Memory B cell (primary cell): ENCODE results near the gene TNFAIP3.

ENCODE experiments used
- ATAC-seq: fragments of 150-1000 bp; cut with Tn5 transposase; 2 replicates; pipeline ENCODE4 v1.10.0; 2021; ENCODE audit warnings: low read depth, mild to moderate bottlenecking, moderate library complexity
- DNase-seq, 2 donors: peaks; one replicate each; pipeline ENCODE4 v3.0.0; 2022; ENCODE audit warnings: low spot score in 2 of 2
- H3K27ac Mint-ChIP-seq: one replicate; pipeline ENCODE4 v1.8.0; 2022; ENCODE audit warnings: mild to moderate bottlenecking, moderate library complexity, mixed read lengths
- H3K27me3 Mint-ChIP-seq: one replicate; pipeline ENCODE4 v1.8.0; 2022; ENCODE audit warnings: mixed read lengths
- H3K36me3 Mint-ChIP-seq: one replicate; pipeline ENCODE4 v1.8.0; 2022; ENCODE audit warnings: mild to moderate bottlenecking, mixed read lengths
- H3K4me1 Mint-ChIP-seq: one replicate; pipeline ENCODE4 v1.8.0; 2022; ENCODE audit warnings: mixed read lengths
- H3K4me3 Mint-ChIP-seq: one replicate; pipeline ENCODE4 v1.8.0; 2022; ENCODE audit warnings: mild to moderate bottlenecking, moderate library complexity, mixed read lengths
- H3K9me3 Mint-ChIP-seq: one replicate; pipeline ENCODE4 v1.8.0; 2022; ENCODE audit warnings: mixed read lengths

The TNFAIP3 gene

GRCh38 chr6:137866914-137867684 is at the start of gene TNFAIP3:
TSS of gene TNFAIP3 (plus strand) at chr6:137867259. CDS start at chr6:137871228, 3,969 bp downstream.
- Mint-ChIP-seq H3K9me3 (no peaks in the 10 kb centered on the region), H3K27me3 (no peaks in the 10 kb centered on the region), H3K36me3 (peaks cover 1% of the 10 kb centered on the region), H3K4me1 (peaks cover 34% of the 10 kb centered on the region), H3K4me3 (peak within 1 kb of the TSS; percentile 89), H3K27ac (peak within 1 kb of the TSS; percentile 97)
- ATAC-seq, result peak; percentile 75
- peak; percentile 96 to 97 for DNase-seq

DNA sequence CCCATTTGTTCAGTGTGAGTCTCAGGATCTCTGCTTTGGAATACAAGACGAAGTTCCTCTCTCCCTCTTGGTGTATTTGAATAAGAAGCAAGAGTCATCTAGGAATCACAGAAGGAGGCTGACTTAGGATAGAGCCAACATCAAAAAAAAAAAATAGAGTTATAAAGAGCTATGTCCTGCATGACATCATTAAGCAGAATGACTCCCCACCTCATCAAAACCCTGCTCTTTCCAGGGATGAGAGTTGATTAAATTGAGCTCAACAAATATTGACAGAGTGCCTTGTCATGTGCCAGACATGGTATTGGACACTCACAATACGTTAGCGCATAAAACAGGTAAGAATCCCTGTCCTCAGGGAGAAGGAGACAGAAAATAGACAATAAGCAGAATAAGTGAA is 48.6 kb upstream of the TNFAIP3 start:
- no peaks in the 10 kb centered on the region for H3K27me3 Mint-ChIP-seq

DNA sequence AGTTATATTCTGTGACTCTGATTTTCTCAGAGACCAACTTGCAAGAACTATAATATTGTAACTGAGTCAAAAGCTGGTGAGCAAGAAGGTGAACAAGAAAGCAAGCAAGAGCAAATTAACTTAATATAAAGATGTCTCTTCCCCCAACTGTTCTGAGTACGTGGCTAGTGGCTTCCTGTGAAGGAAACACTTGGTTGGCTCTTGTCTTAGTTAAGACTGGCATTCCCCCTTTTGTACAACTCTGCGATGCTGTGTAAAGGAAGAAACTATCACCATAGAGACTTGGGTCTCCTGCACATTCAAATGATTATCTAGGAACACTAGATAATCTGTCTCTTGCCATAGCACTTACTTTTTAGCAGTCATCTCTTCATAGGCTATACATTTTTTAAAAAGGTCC is 47.3 kb upstream of the TNFAIP3 start:
- DNase-seq (no peak), ATAC-seq (peak; percentile 96)
- Mint-ChIP-seq H3K27ac (peak overlapping the region; percentile 60), H3K9me3 (no peaks in the 10 kb centered on the region), H3K36me3 (no peaks in the 10 kb centered on the region), H3K4me3 (no peak overlapping the region), H3K4me1 (peaks cover 18% of the 10 kb centered on the region), H3K27me3 (no peaks in the 10 kb centered on the region)

More for the DNA sequence above, 48.6 kb upstream of the TNFAIP3 start:
- DNase-seq, result no peak
- H3K4me3 Mint-ChIP-seq, result no peak overlapping the region
- H3K27ac Mint-ChIP-seq, result peak overlapping the region; percentile 60
- no peaks in the 10 kb centered on the region for H3K9me3 Mint-ChIP-seq
- peaks cover 18% of the 10 kb centered on the region for H3K4me1 Mint-ChIP-seq
- H3K36me3 Mint-ChIP-seq, result no peaks in the 10 kb centered on the region
- no peak for ATAC-seq

GRCh38 chr6:137820425-137820824 is 46.6 kb upstream of the TNFAIP3 start:
- peaks cover 18% of the 10 kb centered on the region for H3K4me1 Mint-ChIP-seq
- H3K4me3 Mint-ChIP-seq, result no peak overlapping the region
- no peaks in the 10 kb centered on the region for H3K9me3 Mint-ChIP-seq
- H3K27me3 Mint-ChIP-seq, result no peaks in the 10 kb centered on the region
- DNase-seq, result no peak
- no peaks in the 10 kb centered on the region for H3K36me3 Mint-ChIP-seq
- H3K27ac Mint-ChIP-seq, result peak overlapping the region; percentile 60
- ATAC-seq, result no peak

DNA sequence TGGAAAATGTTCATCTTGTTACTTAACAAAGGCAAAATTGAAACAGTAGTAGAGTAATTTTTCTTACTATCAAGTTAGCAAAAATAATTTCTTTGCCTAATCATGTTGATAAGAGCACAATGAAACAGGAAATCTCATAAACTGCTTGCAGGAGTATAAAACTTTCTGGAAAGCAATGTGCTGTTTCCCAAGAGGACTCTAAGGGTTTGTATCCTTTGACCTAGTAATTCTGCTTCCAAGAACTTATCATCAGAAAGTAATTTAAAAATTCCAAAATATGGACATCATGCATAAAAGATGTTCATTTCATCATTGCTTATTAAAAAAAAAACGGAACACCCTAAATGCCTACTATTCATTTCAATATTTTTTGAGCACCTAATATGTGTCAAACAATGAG is 46.1 kb upstream of the TNFAIP3 start:
- Mint-ChIP-seq H3K27me3 (no peaks in the 10 kb centered on the region), H3K9me3 (no peaks in the 10 kb centered on the region), H3K4me3 (no peak overlapping the region), H3K27ac (peak overlapping the region; percentile 60), H3K36me3 (no peaks in the 10 kb centered on the region), H3K4me1 (peaks cover 16% of the 10 kb centered on the region)
- ATAC-seq (no peak), DNase-seq (no peak)

DNA sequence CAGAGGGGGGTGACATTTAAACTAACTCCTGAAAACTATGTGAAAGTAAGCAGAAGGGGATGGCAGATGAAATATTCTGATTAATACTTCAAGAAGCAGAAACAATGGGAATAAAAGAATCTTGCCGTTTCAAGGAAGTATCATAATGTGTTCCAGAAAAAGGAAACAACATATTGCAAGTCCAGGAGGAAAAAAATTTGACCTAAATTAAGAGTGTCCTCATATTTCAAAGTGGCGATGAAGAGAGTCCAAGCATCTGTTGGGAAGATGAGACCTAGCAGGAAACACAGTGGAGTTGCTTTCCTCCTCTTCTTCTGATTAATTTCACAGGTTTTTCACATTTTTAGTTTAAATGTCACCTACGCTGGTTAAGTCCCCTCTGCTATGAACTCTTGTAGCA is 45.6 kb upstream of the TNFAIP3 start:
- Mint-ChIP-seq H3K27ac (peak overlapping the region; percentile 47), H3K27me3 (no peaks in the 10 kb centered on the region), H3K4me1 (peaks cover 15% of the 10 kb centered on the region), H3K36me3 (no peaks in the 10 kb centered on the region), H3K9me3 (no peaks in the 10 kb centered on the region), H3K4me3 (no peak overlapping the region)
- no peak for ATAC-seq
- DNase-seq, result no peak

- no peaks in the 10 kb centered on the region for H3K27me3 Mint-ChIP-seq
- DNase-seq, result no peak
- H3K27ac Mint-ChIP-seq, result peak overlapping the region; percentile 12
- ATAC-seq, result peak; percentile 23
- no peaks in the 10 kb centered on the region for H3K9me3 Mint-ChIP-seq
- H3K36me3 Mint-ChIP-seq, result no peaks in the 10 kb centered on the region
- no peak overlapping the region for H3K4me3 Mint-ChIP-seq
- peaks cover 16% of the 10 kb centered on the region for H3K4me1 Mint-ChIP-seq
Observed at GRCh38 chr6:137823826-137824555, 43.1 kb upstream of the TNFAIP3 start.

DNA sequence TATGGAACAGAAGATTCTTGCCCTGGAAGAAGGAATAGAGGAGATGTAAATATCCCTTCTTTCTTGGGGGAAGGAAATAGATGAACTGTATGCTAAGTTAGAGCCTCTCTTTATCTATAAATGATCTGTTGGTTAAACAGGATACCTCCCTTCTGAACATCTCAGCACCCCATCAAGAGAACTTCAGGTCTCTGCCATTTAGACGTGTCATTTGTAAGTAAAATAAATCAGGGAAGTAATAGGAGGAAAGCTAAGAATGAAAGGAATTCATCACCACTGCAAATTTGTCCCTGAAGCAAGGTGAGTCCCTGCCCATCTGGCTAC is 42.5 kb upstream of the TNFAIP3 start:
- H3K4me1 Mint-ChIP-seq, result peaks cover 15% of the 10 kb centered on the region
- no peak for ATAC-seq

GRCh38 chr6:137824896-137825295 is 42.2 kb upstream of the TNFAIP3 start:
- DNase-seq, result no peak
- H3K27ac Mint-ChIP-seq, result no peak overlapping the region
- no peak overlapping the region for H3K4me3 Mint-ChIP-seq
- no peaks in the 10 kb centered on the region for H3K27me3 Mint-ChIP-seq
- no peaks in the 10 kb centered on the region for H3K9me3 Mint-ChIP-seq
- peaks cover 11% of the 10 kb centered on the region for H3K4me1 Mint-ChIP-seq
- H3K36me3 Mint-ChIP-seq, result no peaks in the 10 kb centered on the region
- ATAC-seq, result no peak

More for the DNA sequence above, 42.5 kb upstream of the TNFAIP3 start:
- Mint-ChIP-seq H3K9me3 (no peaks in the 10 kb centered on the region), H3K36me3 (no peaks in the 10 kb centered on the region), H3K4me3 (no peak overlapping the region), H3K27me3 (no peaks in the 10 kb centered on the region), H3K27ac (peak overlapping the region; percentile 12)
- DNase-seq, result no peak

- Mint-ChIP-seq H3K9me3 (no peaks in the 10 kb centered on the region), H3K27ac (no peak overlapping the region), H3K27me3 (no peaks in the 10 kb centered on the region), H3K4me1 (peaks cover 4% of the 10 kb centered on the region), H3K4me3 (no peak overlapping the region), H3K36me3 (no peaks in the 10 kb centered on the region)
- no peak for DNase-seq
- no peak for ATAC-seq
Observed at GRCh38 chr6:137827411-137827940, 39.6 kb upstream of the TNFAIP3 start.

- Mint-ChIP-seq H3K4me1 (peaks cover 4% of the 10 kb centered on the region), H3K4me3 (no peak overlapping the region), H3K9me3 (no peaks in the 10 kb centered on the region), H3K27ac (no peak overlapping the region), H3K27me3 (no peaks in the 10 kb centered on the region), H3K36me3 (no peaks in the 10 kb centered on the region)
- no peak for DNase-seq
- no peak for ATAC-seq
Observed at GRCh38 chr6:137827977-137828810, 38.9 kb upstream of the TNFAIP3 start.

DNA sequence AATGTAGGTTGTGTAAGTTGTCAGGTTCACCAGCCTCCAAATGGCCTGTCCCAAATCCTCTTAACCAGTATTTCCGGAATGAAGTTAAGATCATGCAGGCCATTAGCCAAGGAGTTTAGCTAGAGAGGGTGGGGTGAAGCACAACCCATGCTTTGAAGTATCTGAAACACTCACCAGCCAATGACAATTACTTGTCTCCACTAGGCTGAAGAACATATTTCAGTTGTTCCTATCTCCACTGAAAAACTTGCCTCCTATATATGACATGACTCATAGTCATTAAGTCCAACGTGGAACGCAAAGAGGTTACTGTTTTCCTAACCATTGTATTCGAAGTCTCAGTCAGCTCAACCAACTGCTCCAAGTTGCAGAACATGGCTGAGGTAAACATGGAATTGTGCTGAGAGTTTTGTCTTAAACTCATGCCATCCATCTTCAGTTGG is 37.4 kb upstream of the TNFAIP3 start:
- H3K27ac Mint-ChIP-seq, result no peak overlapping the region
- DNase-seq (no peak), ATAC-seq (no peak)
- H3K27me3 Mint-ChIP-seq, result no peaks in the 10 kb centered on the region
- H3K4me1 Mint-ChIP-seq, result peaks cover 4% of the 10 kb centered on the region
- no peak overlapping the region for H3K4me3 Mint-ChIP-seq
- no peaks in the 10 kb centered on the region for H3K36me3 Mint-ChIP-seq
- H3K9me3 Mint-ChIP-seq, result peaks cover 2% of the 10 kb centered on the region

DNA sequence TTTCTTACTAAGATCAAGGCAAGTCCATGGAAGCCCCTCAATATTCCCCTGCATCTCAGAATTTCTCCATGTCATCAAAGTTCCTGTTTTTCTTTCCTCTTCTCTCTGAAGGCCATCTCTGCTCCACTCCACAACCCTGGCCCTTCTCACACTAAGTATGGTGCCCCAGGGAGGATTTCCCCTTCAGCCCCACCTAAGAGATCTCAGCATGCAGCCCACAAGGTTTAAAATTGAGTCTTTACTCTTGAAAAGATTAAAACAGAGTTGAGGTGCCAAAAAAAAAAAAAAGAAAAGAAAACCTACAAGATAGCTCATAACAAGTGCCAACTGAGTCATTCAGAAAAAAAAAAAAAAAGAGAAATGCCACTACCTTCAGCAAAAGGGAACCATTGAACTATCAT is 36.5 kb upstream of the TNFAIP3 start:
- H3K4me3 Mint-ChIP-seq, result no peak overlapping the region
- H3K36me3 Mint-ChIP-seq, result no peaks in the 10 kb centered on the region
- DNase-seq (no peak), ATAC-seq (no peak)
- H3K4me1 Mint-ChIP-seq, result peaks cover 4% of the 10 kb centered on the region
- H3K27ac Mint-ChIP-seq, result no peak overlapping the region
- H3K27me3 Mint-ChIP-seq, result no peaks in the 10 kb centered on the region
- H3K9me3 Mint-ChIP-seq, result peaks cover 2% of the 10 kb centered on the region

DNA sequence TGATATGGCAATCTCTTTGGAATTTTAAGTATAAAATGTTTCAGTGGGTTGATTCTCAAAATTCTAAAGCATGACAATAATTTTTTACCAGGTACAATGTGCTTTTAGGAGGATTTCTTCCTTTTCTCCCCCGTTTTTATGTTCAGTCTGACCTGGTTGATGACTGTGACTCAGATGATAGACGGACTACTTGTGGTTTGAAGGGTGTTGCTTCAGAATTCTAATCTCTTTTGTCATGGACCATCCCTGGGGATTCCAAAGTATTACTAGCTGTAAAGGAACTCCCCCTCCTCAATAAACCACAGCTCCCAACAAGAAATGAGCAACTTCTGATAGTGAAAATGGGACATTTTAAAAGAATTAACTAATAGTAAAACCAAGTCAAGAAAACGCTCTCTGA is 34.9 kb upstream of the TNFAIP3 start:
- H3K27ac Mint-ChIP-seq, result no peak overlapping the region
- no peak for DNase-seq
- H3K4me1 Mint-ChIP-seq, result peaks cover 4% of the 10 kb centered on the region

More for the DNA sequence above, 34.9 kb upstream of the TNFAIP3 start:
- no peaks in the 10 kb centered on the region for H3K36me3 Mint-ChIP-seq
- ATAC-seq, result no peak
- peaks cover 2% of the 10 kb centered on the region for H3K9me3 Mint-ChIP-seq
- no peak overlapping the region for H3K4me3 Mint-ChIP-seq
- H3K27me3 Mint-ChIP-seq, result no peaks in the 10 kb centered on the region
